Glomerular visceral epithelial cell (primary cell): ENCODE data around the gene PI4KA.
"Not testable (repeated sequence)": the region's sequence is repeated elsewhere in the genome, so short reads cannot be mapped to it uniquely, and the experiment has no call there.

ENCODE experiments used
- DNase-seq: peaks from one replicate; pipeline ENCODE4 v3.0.0-alpha.2; 2016; ENCODE audit errors: extremely low spot score

PI4KA gene

DNA sequence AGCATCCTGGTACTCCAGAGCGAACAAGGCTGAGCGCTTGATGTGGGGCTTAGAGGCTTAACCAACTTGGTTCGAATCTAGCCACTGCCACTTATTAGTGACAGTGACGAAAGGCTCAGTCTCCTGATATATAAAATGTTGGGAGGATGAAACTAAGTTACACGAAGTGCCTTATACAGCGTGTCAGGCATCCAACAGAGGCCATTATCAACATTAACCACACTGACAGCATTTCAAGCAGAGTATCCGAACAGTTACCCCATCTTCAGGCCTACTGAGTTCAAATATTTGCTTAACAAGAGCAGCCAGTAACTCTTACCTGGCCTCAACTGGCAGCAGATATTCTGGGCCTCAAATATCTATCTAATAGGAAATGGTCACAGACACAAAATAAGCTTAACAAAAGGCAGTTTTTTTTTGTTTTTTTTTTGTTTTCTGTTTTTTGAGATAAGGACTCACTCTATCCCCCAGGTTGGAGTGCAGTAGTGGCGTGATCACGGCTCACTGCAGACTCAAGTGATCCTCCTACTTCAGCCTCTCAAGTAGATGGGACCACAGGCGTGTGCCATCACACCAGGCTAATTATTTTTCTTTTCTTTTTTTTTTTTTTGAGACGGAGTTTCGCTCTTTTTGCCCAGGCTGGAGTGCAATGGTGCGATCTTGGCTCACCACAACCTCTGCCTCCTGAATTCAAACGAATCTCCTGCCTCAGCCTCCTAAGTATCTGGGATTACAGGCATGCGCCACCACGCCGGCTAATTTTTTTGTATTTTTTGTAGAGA lies 81.8 kb downstream of the PI4KA start:
- DNase-seq: no peak

DNA sequence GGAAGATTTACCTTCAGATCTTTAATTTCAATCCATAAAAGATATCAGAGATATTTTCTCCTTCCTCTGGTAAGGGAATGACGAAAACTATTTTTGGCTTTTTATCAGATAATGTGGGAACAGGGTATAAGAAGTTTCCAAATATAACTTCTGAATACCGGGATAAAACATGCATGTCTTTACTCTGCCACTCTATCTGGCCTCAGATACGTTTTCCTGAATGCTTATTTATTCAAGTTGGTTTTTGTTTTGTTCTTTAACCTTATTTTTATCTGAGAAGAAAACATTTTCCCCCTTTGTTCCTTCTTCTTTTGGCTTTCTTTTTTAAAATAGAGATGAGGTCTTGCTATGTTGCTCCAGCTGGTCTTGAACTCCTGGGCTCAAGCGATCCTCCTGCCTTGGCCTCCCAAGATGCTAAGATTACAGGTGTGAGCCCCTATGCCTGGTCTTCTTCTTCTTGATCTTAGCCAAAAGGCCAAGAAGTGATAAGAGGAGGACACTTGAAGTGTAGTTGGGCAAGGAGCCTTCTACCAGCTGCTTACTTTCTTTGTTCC lies 83.2 kb downstream of the PI4KA start:
- no peak for DNase-seq

DNA sequence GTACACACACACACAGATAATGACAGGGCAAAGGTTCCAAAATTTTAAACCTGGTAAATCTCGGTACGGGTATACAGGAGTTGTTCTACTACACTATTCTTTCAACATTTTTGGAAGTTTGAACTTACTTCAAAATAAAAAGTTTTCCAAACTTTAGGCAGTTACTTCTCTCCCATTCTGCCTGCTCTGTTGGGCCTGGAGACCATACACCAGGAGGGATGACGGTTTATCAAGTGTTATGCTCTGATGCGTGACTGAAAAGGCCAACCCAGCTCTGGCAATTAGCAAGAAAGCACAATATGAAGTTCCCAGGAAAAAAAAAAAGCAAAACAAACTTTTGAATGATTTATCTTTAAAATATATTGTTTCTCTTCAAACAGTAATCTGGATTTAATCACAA lies 83.7 kb downstream of the PI4KA start:
- DNase-seq: no peak

DNA sequence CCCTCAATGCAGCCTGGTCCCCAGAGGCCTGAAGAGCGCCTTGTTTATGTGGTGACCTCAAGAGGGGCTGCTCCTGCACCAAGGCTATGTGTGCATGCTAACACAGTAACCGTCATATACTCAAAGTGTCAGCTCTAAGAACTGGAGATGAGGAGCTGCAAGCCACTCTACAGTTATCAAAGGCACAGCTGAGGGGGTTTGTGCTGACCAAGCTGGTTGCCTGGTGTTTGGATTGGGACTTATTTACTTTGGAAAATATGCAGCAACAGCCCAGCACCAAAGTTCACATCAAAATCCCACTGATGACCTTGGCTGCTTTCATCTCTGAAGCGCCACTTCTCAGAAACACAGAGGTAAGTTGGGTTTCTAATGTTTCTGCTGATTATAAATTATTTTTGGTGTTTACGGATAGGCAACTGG lies 84.8 kb downstream of the PI4KA start, which contains the start of gene SERPIND1:
TSS of gene SERPIND1 (plus strand) at position 321 of the 420 bp plus-strand sequence. CDS start 5,200 bp downstream, outside the sequence.
- no peak for DNase-seq

DNA sequence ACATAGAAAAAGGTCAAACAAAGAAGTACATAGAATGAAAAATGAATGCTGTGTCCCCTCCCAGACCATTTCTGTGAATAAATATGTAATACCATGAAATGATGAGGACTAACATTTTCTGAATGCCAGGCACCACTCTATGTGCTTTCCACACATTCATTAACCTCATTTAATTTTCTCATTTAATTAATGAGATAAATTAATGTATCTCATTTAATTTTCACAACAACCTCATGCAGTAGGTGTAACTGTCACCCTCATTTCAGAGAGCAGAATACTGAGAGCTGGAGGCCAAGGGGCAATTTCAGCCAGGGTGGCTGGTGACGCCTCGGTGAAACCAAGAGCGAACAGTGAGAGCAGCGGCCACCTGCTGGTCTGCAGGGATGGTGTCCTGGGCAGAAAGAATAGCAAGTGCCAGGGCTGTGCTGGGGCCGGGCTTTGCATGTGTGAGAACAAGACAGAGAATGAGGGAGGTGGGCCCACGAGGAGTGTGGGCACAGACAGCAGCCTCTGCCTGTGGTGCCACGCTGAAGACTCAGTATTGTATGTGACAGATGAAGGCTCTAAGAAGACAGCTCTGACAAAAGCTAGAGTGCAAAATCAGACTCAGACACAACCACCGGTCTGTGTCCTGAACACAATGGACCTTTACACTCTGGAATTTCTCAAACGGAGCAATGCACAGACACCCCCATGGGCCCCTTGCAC lies 86.5 kb downstream of the PI4KA start:
- DNase-seq: no peak

DNA sequence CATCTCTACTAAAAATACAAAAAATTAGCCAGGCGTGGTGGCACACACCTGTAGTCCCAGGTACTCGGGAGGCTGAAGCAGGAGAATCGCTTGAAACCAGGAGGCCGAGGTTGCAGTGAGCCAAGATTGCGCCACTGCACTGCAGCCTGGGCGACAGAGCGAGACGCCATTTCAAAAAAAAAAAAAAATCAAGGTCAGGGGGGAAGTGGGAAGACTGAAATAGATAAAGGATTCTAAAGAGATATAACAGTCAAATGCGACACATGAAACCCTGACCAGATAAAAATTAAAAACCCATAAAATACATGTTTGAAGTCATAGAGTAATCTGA lies 89.2 kb downstream of the PI4KA start:
- not testable (repeated sequence) for DNase-seq

DNA sequence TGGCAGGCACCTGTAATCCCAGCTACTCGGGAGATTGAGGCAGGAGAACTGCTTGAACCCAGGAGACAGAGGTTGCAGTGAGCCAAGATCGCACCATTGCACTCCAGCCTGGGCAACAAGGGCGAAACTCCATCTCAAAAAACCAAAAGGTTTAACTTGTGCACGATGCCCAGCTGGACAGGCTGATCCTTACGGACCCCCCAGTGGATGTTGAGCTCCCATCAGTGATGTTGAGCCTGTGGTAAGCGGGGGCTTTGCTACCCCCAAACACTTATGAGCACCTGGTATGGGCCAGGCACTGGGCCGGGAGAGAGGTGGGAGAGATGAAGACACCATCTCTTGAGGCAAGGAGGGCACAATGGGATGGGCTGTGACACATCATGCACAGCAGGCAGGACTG lies 92.1 kb downstream of the PI4KA start:
- no peak for DNase-seq

DNA sequence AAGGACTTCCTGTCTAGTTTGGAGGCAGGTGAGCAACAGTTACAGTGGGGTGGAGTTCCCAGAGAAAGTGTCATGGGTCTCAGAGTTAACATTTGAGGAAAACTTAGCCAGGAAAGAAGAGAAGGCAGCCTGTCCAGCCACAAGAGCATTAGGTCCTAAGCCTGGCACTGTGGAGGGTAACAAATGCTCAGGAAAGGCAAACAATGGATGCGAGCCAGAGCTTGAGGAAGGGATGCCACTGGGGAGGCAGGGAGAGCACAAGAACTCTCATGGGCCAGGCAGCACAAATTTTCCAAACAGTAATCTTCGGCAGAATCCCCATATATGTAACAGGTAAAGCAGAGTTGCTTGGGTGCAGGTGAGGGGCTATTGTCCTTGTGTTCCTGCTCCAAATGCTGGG lies 92.7 kb downstream of the PI4KA start:
- no peak for DNase-seq

DNA sequence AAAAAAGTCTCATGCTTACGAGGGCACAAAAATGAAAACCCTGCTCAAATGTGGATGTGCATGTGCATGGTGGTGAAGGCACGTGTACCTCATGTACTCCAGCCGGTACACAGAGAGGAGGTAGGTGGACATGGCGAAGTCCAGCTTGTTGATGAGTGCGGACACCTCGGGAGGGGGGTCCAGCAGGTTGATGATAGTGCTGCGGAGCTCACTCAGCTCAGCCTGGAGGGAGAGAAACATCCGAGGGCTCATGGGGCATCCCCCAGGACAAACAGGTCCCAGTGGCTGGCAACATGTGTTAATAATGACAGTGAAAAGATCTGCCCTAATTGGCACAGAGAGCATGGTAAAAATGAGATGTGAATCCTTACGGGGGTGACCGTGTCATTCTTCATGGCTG lies 93.9 kb downstream of the PI4KA start:
- DNase-seq: no peak

DNA sequence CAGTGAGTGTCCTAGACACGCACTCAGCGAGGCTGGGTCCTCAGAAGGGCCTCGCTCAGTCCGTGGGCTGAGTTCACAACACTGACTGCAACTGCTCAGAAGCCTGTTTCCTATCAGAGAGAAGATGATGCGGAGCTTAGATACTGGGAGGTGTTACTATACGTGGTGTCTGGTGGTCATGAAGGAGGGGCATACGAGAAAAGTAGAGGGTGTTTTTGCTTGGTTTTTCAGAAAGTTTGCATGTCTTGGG lies 94.2 kb downstream of the PI4KA start:
- no peak for DNase-seq

DNA sequence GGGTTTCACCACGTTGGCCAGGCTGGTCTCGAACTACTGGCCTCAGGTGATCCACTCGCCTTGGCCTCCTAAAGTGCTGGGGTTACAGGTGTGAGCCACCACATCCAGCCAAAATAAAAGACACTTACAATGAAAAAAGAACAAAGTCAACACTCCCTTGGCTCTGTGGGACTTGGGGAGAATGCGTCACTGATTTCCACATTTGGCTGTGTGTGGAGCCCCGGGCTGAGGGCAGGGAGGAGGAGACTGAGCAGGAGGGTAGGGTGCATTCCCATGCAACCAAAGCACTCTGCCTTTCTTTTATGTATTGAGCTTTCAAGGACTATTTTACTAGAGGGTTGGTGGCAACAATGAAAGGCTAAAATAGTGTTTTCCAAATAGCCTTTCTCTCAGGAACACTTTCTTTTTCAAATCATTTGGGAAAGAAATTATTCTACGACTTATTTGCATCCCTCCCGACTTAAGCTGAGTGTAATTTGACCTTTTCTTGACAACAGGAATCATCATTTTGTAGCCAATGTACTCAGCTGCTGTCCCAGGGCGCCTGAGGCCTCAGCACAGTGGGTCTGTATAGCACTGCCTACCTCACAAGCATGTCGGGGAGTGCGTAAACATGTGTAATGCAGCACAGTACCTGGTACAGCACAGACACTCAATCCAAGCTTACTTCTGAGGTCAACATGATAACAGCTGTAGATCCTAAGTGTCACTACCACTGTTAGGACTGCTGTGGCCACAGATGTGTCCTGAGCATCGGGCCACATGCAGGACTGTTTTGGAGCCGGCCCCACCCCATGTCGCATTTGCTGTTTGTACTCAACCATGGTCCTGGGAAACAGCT lies 94.8 kb downstream of the PI4KA start:
- DNase-seq: no peak

DNA sequence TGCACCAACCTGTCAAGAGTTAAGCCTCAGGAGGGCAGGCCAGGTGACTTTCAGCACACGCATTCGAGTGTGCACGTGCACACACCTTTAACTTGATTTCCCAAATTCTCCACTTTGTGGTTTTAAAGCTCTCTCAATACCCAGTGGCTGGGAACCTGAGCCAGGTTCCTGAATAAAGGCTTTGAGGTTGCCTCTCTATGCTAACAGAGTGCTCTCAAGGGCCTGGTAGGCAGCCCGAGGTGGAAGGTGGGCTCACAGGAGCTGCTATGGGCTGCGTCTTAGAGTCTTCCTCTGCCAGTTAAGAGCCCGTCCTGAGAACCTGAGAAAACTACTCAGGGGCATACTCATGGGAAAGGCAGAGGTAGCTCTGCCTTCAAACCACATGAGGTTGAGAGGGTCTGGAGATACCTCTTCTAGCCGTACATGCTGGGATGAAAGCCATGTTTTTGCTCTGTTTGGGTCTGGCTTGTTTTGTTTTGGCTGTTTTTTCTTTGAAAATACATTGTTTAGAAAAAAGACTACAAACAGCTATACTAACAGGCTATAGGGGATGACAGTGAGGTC lies 96.3 kb downstream of the PI4KA start:
- DNase-seq: no peak

DNA sequence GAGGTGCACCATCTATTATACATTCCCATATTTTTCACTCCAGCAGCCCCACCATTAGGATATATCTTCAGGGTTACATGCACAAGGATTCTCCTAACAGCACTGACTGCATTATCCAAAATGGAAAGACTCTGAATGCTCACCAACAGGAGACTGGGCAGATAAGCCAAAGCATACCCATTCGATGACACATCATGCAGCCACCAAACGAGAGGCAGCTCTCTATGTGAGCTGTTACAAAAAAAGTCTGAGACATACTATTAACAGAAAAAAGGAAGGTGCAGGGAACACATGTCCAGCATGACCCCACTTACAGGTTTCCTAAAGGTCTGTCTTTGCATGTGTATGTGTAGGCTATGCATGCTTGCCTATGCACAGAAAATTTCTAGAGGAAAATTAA lies 97.1 kb downstream of the PI4KA start:
- no peak for DNase-seq

DNA sequence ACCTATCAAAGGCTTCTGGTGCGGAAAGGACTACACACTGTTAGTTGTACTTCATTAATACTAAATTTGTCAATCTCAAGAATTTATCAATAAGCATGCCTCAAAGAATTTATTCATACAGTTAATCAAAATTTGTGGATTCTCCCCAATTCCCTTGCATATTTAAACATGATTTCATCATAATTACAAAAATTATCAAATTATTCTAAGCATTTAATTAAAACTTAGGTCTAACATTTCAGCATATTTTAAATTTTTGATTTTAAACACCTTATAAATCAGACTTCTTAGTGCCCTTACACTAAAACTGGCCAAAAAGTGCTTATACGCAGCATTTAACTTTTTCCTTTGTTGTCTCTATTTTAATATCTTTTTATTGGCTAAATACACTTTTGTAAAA lies 98.5 kb downstream of the PI4KA start:
- DNase-seq: no peak

DNA sequence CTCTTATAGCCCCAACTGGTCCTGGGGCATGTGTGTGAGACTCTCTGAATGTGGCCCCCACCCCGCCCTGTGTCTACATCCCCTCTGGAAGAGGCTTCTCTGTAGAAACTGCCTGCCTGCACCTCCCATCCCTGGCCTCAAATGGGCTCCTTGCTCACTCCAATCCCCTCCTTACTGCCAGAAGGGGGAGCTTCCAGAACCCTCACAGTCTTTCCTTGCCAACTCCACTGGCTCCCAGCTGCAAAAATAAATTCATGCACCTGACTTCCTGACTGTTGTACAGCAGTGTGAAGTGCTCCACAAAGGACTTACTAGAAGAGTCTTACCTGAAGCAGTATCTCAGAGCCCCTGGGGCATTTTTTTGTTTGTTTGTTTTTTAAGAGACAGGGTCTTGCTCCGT lies 99.9 kb downstream of the PI4KA start:
- no peak for DNase-seq

DNA sequence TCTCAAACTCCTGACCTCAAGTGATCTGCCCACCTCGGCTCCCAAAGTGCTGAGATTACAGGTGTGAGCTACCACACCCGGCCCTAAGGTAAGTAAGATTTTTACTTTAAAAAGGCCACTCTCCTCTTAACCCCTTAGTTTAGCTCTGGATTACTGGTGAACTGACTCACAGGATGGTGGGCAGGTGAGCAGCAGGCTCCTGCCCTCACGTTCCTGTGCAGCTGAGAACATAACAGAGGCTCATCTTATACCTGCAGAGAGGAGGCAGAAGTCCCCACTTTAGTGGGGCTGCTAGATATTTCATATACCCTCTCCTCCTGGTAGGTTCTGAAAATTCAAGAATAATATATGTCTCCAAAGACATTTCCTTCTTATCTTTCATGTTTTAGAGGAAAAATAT lies 101.8 kb downstream of the PI4KA start:
- no peak for DNase-seq

DNA sequence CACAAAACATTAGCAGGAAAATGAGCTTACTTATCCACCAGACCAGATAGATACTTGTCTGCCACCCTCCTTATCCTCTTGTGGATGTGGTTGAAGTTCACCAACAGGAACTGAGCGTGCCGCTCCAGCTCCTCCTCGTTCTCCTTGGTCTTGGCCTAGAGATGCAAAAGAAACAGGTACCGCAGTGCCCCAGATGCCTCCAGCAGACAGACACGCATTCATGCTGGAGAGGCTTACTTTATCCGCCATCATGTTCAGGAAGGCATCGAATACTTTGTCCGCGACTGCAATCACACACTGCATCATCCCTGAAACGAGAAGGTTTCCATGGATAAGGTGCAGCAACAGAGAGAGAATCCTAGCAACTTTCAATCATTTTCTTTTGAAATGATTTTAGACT lies 105.7 kb downstream of the PI4KA start:
- DNase-seq: no peak

DNA sequence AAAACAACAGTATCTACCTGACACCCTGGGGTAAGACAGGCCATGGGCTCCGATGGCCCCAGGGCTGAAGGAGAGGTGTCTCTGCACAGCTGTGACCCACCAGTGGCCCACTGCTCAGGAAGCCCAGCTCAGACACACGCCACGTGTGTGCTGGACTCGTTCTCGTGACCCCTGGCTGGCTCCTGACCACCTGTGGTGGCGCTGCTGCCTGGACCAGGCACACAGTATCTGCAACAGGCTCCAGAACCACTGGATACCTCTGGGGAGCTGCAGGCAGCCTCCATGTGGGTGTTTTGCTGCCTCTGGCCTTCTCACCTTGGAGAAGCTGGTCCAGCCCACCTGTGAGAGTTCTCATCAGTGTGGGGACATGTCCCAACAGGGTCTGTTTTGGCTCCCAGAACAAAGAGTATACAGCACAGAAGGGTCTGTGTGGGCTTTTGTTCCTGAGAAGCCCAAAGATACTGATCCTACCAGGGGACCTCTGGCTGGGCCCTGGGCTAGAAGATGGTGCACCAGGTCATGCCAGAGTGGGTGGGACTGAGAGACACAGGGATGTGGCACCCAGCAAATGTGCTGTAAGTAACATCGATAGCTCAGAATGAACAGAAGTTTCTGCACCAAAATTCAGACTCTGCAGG lies 106.4 kb downstream of the PI4KA start:
- no peak for DNase-seq

DNA sequence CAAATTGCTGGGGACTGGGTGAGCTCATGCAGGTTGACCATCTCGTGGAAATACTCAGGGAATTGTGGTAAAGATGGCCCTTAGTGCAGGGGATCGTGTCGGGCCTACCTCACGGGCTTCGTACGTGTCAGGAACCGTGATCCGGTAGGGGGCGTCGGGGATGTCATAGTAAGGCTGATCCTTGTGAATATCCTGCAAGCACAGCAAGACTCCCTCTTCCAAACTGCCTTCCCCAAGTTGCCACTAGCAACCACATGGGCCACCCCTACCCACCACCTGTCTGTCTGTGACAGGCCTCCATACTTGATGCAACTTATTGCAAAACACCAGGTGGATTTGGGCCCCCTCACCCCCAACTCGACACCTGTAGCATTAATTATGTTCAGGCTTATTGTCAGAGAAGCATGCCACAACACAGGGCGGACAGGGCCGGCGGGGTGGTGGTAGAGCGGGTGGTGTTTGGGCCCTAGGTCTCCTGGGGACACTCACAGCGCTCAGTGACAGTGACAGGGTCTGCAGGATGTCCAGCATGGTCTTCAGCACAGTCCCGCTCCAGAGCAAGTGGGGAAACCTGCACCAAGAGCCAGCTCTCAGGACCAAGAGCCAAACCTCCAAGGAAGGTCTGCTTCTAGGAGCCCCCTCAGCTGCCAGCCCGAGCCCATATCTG lies 107.3 kb downstream of the PI4KA start:
- no peak for DNase-seq

DNA sequence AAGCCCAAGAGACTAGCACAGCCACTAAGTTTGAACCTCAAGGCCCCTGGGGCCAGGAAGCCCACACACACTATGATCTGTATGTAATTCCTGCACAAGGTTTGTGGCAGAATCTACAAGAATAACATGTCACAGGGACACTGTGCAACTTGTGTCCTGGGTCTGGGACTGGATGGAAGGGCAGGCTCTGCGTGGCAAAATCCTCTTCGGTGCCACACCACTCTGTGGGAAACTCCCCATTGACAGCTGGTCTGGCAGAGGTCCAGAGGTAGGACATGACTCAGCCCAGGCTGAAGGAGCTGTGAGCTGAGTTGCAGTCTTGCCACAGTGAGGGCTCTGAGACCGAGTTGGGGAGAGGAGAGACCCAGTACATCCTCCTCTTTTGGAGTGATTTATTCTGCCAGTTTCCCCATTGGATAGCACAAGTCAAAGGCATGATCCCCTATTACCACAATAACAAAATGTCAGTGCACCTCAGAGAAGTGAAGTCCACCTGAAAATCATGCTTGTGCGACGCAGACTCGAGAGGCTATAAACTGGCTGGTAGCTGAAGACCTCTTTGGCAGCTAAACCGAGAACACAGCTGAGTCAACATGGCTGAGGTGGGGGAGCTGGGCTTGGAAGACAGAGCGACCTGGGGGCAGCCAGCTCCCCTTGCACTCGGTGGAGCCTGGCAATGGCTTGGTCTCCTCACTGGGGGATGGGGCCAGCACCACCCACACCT lies 108.0 kb downstream of the PI4KA start:
- DNase-seq: peak; percentile 87

DNA sequence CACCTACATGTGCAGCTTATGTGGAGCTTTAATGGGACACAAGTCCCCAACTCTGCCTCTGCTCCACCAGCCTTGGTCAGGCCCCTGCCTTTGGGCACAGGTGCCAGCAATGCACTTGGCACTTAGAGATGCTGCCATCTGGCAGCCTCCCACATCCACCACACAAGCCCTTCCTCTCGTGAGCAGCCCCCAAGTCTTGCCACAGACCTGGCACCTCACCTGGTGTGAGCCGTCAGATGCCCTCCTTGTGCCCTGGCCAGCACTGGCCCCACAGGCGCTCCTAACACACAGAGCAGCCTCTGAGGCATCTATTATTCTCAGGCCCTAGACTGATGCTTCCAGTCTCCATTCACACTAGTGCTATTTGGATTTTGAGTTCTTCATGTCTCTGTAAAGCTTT lies 109.2 kb downstream of the PI4KA start:
- DNase-seq: no peak
